Sigmoid colon (tissue), 3 donors: ENCODE data around the gene EPS8L2.

Experiments used
- POLR2A ChIP-seq, 2 donors: fragments of 450-650 bp; IDR thresholded peaks; one replicate each; pipeline ENCODE4 v1.6.1; 2016; ENCODE audit warnings: antibody characterized with exemption in 2 of 2, mild to moderate bottlenecking in 2 of 2, moderate library complexity in 2 of 2
- TF ChIP-seq, protein P1 (sequence below), 4 experiments: fragments of 450-650 bp in 3 of 4; fragments of 200-600 bp in 1 of 4; IDR thresholded peaks; one replicate each; pipeline ENCODE4 v1.5.1; 2016 to 2019; ENCODE audit warnings: antibody characterized with exemption in 4 of 4, mild to moderate bottlenecking in 3 of 4, moderate library complexity in 2 of 4

DNA sequence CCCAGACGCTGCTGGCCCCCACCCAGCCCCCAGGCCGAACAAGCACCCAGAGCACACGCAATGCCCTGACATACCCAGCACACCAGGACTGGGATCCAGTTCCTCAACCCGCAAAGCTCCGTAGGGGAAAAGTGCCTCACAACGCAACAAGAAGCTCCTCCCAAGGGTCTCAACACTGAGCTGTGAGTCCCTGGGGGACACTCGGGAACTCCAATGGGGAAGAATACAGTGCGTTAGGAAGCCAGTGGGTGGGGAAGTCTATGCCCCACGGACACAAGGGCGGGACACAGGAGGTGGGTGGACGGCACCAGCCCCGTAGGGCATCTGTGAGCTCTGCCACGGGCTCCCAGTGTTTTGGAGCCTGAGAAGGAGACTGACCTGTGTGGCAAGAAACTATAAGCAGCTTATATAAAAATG, 12.6 kb upstream of the EPS8L2 start:
- TF ChIP-seq POLR2A (IDR thresholded peaks at IDR 0.05) = no peak
- TF ChIP-seq, protein P1, sequence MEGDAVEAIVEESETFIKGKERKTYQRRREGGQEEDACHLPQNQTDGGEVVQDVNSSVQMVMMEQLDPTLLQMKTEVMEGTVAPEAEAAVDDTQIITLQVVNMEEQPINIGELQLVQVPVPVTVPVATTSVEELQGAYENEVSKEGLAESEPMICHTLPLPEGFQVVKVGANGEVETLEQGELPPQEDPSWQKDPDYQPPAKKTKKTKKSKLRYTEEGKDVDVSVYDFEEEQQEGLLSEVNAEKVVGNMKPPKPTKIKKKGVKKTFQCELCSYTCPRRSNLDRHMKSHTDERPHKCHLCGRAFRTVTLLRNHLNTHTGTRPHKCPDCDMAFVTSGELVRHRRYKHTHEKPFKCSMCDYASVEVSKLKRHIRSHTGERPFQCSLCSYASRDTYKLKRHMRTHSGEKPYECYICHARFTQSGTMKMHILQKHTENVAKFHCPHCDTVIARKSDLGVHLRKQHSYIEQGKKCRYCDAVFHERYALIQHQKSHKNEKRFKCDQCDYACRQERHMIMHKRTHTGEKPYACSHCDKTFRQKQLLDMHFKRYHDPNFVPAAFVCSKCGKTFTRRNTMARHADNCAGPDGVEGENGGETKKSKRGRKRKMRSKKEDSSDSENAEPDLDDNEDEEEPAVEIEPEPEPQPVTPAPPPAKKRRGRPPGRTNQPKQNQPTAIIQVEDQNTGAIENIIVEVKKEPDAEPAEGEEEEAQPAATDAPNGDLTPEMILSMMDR (IDR thresholded peaks at IDR 0.05) = no peak
